WTC11 (cell line): ENCODE data around the gene AP5Z1. TPM values are rescaled to one million over a fixed set of nuclear protein-coding genes. Genes with fewer than 3 reads are reported as not detected.
A peak's percentile ranks its signal among the peaks of the same experiment; 100 is the strongest.

Experiments used
- ATAC-seq: fragments of 200-7000 bp; cut with Tn5 transposase; 2 replicates; pipeline ENCODE4 v1.10.0; 2021; ENCODE audit warnings: mild to moderate bottlenecking, moderate library complexity
- CTCF ChIA-PET: fragments of 300-600 bp; sonication (Branson Sonifier 250); formaldehyde crosslinking; loops from one replicate; lab custom pipeline; 2021; ENCODE audit warnings: antibody characterized with exemption; lab: Charles Lee
- POLR2A ChIA-PET: fragments of 350-600 bp; sonication (Branson Sonifier 250); formaldehyde crosslinking; loops from one replicate; lab custom pipeline; 2021; ENCODE audit warnings: antibody characterized with exemption; lab: Charles Lee
- DNase-seq: peaks from one replicate; pipeline ENCODE4 v3.0.0; 2021; ENCODE audit warnings: low spot score
- H3K27ac Mint-ChIP-seq: 2 replicates; pipeline ENCODE4 v1.8.0; 2021; ENCODE audit warnings: mixed read lengths
- H3K27me3 Mint-ChIP-seq: 2 replicates; pipeline ENCODE4 v1.8.0; 2021; ENCODE audit warnings: low read depth, mild to moderate bottlenecking, moderate library complexity, mixed read lengths
- H3K36me3 Mint-ChIP-seq: 2 replicates; pipeline ENCODE4 v1.8.0; 2021; ENCODE audit warnings: mixed read lengths
- H3K4me1 Mint-ChIP-seq: 2 replicates; pipeline ENCODE4 v1.8.0; 2022; ENCODE audit warnings: mixed read lengths
- H3K4me3 Mint-ChIP-seq: 2 replicates; pipeline ENCODE4 v1.8.0; 2021; ENCODE audit warnings: mild to moderate bottlenecking, moderate library complexity, mixed read lengths
- H3K9me3 Mint-ChIP-seq: 2 replicates; pipeline ENCODE4 v1.8.0; 2021; ENCODE audit warnings: mixed read lengths
- AFF4 ChIP-seq: sonication (generic); formaldehyde crosslinking; IDR thresholded peaks from 2 replicates; pipeline ENCODE4 v1.8.1; 2023; ENCODE audit warnings: mild to moderate bottlenecking, missing genetic modification reagents, borderline replicate concordance
- ELF4 ChIP-seq: sonication (generic); formaldehyde crosslinking; IDR thresholded peaks from 2 replicates; pipeline ENCODE4 v1.8.1; 2022; ENCODE audit warnings: low read depth, mild to moderate bottlenecking, moderate library complexity, missing genetic modification reagents
- MYBL2 ChIP-seq: sonication (generic); formaldehyde crosslinking; IDR thresholded peaks from 2 replicates; pipeline ENCODE4 v1.8.1; 2023; ENCODE audit warnings: mild to moderate bottlenecking, moderate library complexity, missing genetic modification reagents
- NFYB ChIP-seq: sonication (generic); formaldehyde crosslinking; conservative IDR thresholded peaks from 2 replicates; pipeline ENCODE4 v1.8.0; 2022; ENCODE audit warnings: low read depth, missing genetic modification reagents
- OVOL2 ChIP-seq: fragments of 250-450 bp; sonication (Bioruptor Pico); IDR thresholded peaks from 2 replicates; pipeline ENCODE4 v1.9.0; 2021; ENCODE audit warnings: mild to moderate bottlenecking, borderline replicate concordance
- TEAD4 ChIP-seq: sonication (generic); formaldehyde crosslinking; IDR thresholded peaks from 2 replicates; pipeline ENCODE4 v1.8.0; 2022; ENCODE audit warnings: mild to moderate bottlenecking, missing genetic modification reagents
- TP53 ChIP-seq: sonication (generic); formaldehyde crosslinking; IDR thresholded peaks from 2 replicates; pipeline ENCODE4 v1.8.1; 2023; ENCODE audit warnings: mild to moderate bottlenecking, missing genetic modification reagents
- USF1 ChIP-seq: sonication (generic); formaldehyde crosslinking; IDR thresholded peaks from 2 replicates; pipeline ENCODE4 v1.8.0; 2022; ENCODE audit warnings: mild to moderate bottlenecking, missing genetic modification reagents
- ZNF263 ChIP-seq: sonication (generic); formaldehyde crosslinking; IDR thresholded peaks from 2 replicates; pipeline ENCODE4 v1.8.1; 2022; ENCODE audit warnings: low read depth, mild to moderate bottlenecking, moderate library complexity, missing genetic modification reagents
- ZNF396 ChIP-seq: fragments of 250-450 bp; sonication (Bioruptor Pico); IDR thresholded peaks from 2 replicates; pipeline ENCODE4 v1.8.0; 2021; ENCODE audit warnings: mild to moderate bottlenecking, moderate library complexity, borderline replicate concordance
- ZNF532 ChIP-seq: fragments of 250-450 bp; sonication (Bioruptor Pico); IDR thresholded peaks from 2 replicates; pipeline ENCODE4 v1.9.0; 2021; ENCODE audit warnings: mild to moderate bottlenecking, borderline replicate concordance
- total RNA-seq: library from RNA; stranded (reverse); gene quantifications from 3 replicates; pipeline ENCODE4 v1.2.3, GENCODE V29; 2021
- TF ChIP-seq, protein P1 (sequence below): sonication (generic); formaldehyde crosslinking; IDR thresholded peaks from 2 replicates; pipeline ENCODE4 v1.8.1; 2023; ENCODE audit warnings: mild to moderate bottlenecking, moderate library complexity, missing genetic modification reagents
- TF ChIP-seq, protein P2 (sequence below): sonication (generic); formaldehyde crosslinking; IDR thresholded peaks from 2 replicates; pipeline ENCODE4 v1.8.1; 2022; ENCODE audit warnings: missing genetic modification reagents, borderline replicate concordance

Gene AP5Z1
- total RNA-seq, 1 experiment from 2014 or later, result 29.4 TPM

DNA sequence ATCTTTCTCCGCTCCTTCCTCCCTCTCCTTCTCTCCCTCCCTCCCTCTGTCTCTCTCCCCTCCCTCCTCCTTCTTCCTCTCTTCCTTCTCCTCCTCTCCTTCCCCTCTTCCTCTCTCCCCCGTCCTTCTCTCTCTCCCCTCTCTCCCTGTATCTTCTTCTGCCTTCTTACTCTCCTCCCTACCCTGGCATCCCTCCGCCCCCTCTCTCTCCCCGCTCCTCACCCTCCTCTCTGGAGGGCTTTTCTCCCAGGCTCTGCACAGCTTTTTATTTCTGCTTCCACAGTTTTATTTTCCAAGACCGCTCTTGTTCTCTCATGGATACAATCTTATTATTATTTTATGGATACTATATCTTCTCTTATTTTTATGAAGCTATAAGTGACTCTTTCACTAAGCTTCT lies 32.6 kb downstream of the AP5Z1 start:
- ATAC-seq, result no peak
- DNase-seq, result no peak

More for the DNA sequence above, 32.6 kb downstream of the AP5Z1 start:
- ChIA-PET POLR2A (interaction anchor here (1.1 kb wide), 1 partner anchor 74 kb away, joined by 4 read pairs; no protein-coding TSS in a partner anchor), CTCF (interaction anchor here (3.7 kb wide), 1 partner anchor 15 kb away, joined by 37 read pairs; no protein-coding TSS in a partner anchor)
- H3K4me3 Mint-ChIP-seq, result peak overlapping the region; percentile 6; the same call in 1 of the 2 replicates
- H3K4me1 Mint-ChIP-seq, result peaks cover 4% of the 10 kb centered on the region
- peaks cover 20% of the 10 kb centered on the region for H3K27me3 Mint-ChIP-seq
- TF ChIP-seq, protein P1, sequence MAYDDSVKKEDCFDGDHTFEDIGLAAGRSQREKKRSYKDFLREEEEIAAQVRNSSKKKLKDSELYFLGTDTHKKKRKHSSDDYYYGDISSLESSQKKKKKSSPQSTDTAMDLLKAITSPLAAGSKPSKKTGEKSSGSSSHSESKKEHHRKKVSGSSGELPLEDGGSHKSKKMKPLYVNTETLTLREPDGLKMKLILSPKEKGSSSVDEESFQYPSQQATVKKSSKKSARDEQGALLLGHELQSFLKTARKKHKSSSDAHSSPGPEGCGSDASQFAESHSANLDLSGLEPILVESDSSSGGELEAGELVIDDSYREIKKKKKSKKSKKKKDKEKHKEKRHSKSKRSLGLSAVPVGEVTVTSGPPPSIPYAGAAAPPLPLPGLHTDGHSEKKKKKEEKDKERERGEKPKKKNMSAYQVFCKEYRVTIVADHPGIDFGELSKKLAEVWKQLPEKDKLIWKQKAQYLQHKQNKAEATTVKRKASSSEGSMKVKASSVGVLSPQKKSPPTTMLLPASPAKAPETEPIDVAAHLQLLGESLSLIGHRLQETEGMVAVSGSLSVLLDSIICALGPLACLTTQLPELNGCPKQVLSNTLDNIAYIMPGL, result no peak
- TF ChIP-seq ZNF263 (CRISPR knock-in tag) (no peak), OVOL2 (CRISPR knock-in tag) (no peak), TEAD4 (no peak), MYBL2 (CRISPR knock-in tag) (no peak), AFF4 (CRISPR knock-in tag) (no peak), NFYB (no peak), ZNF396 (CRISPR knock-in tag) (no peak), TP53 (no peak), ZNF532 (no peak), ELF4 (CRISPR knock-in tag) (no peak), USF1 (CRISPR knock-in tag) (no peak)
- TF ChIP-seq, protein P2, sequence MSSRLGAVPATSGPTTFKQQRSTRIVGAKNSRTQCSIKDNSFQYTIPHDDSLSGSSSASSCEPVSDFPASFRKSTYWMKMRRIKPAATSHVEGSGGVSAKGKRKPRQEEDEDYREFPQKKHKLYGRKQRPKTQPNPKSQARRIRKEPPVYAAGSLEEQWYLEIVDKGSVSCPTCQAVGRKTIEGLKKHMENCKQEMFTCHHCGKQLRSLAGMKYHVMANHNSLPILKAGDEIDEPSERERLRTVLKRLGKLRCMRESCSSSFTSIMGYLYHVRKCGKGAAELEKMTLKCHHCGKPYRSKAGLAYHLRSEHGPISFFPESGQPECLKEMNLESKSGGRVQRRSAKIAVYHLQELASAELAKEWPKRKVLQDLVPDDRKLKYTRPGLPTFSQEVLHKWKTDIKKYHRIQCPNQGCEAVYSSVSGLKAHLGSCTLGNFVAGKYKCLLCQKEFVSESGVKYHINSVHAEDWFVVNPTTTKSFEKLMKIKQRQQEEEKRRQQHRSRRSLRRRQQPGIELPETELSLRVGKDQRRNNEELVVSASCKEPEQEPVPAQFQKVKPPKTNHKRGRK, result no peak
- TF ChIP-seq, all 79 proteins: peak for 0
- H3K27ac Mint-ChIP-seq, result no peak overlapping the region
- peaks cover 3% of the 10 kb centered on the region; the same call in 1 of the 2 replicates for H3K36me3 Mint-ChIP-seq
- peaks cover 6% of the 10 kb centered on the region for H3K9me3 Mint-ChIP-seq
